AG04450 (cell line): Measurements from ENCODE around the gene LOC101059915.

ENCODE experiments used
- CTCF ChIA-PET: fragments of 300-600, 350-600 bp; formaldehyde crosslinking; extraction: SDS; loops from one replicate; lab custom pipeline; 2022; ENCODE audit warnings: antibody characterized with exemption, inconsistent platforms; lab: Charles Lee
- POLR2A ChIA-PET: fragments of 350-600 bp; formaldehyde crosslinking; extraction: SDS; loops from one replicate; lab custom pipeline; 2021; ENCODE audit warnings: antibody characterized with exemption, inconsistent platforms; lab: Yijun Ruan, JAX
- DNase-seq: peaks from one replicate; pipeline ENCODE4 v3.0.0-alpha.2; 2011; ENCODE audit warnings: low read depth, low spot score
- H3K27ac ChIP-seq: one replicate; pipeline ENCODE4 v1.5.1; 2012; ENCODE audit warnings: low read depth, low read length, control low read depth
- H3K27me3 ChIP-seq: one replicate; pipeline ENCODE4 v1.6.0; 2012; ENCODE audit warnings: low read length; ENCODE audit not compliant: control insufficient read depth, insufficient read depth
- H3K4me3 ChIP-seq: 2 replicates; pipeline ENCODE4 v1.5.1; 2011; ENCODE audit warnings: mild to moderate bottlenecking, low read depth, low read length, control low read depth
- H3K9me3 ChIP-seq: 2 replicates; pipeline ENCODE4 v1.5.1; 2012; ENCODE audit warnings: low read length; ENCODE audit not compliant: control insufficient read depth, insufficient read depth
- CTCF ChIP-seq: IDR thresholded peaks from 2 replicates; pipeline ENCODE4 v1.5.1; 2011; ENCODE audit warnings: low read depth, low read length, control low read depth, inconsistent platforms

Gene LOC101059915

GRCh38 chrX:71667328-71668247, at the start of gene LOC101059915:
LOC101059915 (plus strand) TSS chrX:71667546.
- no peak for TF ChIP-seq CTCF
- Histone ChIP-seq H3K27me3 (no peaks in the 10 kb centered on the region), H3K4me3 (no peak within 1 kb of the TSS), H3K9me3 (no peaks in the 10 kb centered on the region; the same call in 1 of the 2 replicates), H3K27ac (no peak within 1 kb of the TSS)
- POLR2A ChIA-PET, result no interaction called here
- no peak for DNase-seq
- CTCF ChIA-PET, result no interaction called here

- Histone ChIP-seq H3K27ac (no peak overlapping the region), H3K4me3 (no peak overlapping the region), H3K27me3 (no peaks in the 10 kb centered on the region), H3K9me3 (no peaks in the 10 kb centered on the region; the same call in 1 of the 2 replicates)
- POLR2A ChIA-PET, result no interaction called here
- TF ChIP-seq CTCF, result no peak
- no peak for DNase-seq
- CTCF ChIA-PET, result no interaction called here
Observed at GRCh38 chrX:71617742-71618141, 49.6 kb upstream of the LOC101059915 start.

- POLR2A ChIA-PET, result no interaction called here
- no peak within 1 kb of the TSS for H3K4me3 ChIP-seq
- no peak for TF ChIP-seq CTCF
- H3K9me3 ChIP-seq, result no peaks in the 10 kb centered on the region; the same call in 1 of the 2 replicates
- H3K27ac ChIP-seq, result no peak within 1 kb of the TSS
- no peak for DNase-seq
- H3K27me3 ChIP-seq, result no peaks in the 10 kb centered on the region
- CTCF ChIA-PET, result no interaction called here
Observed at GRCh38 chrX:71618303-71618721, 49.0 kb upstream of the LOC101059915 start, which contains the start of gene CXCR3. CXCR3 (minus strand) TSS chrX:71618511; CDS start chrX:71618449, 62 bp downstream.

DNA sequence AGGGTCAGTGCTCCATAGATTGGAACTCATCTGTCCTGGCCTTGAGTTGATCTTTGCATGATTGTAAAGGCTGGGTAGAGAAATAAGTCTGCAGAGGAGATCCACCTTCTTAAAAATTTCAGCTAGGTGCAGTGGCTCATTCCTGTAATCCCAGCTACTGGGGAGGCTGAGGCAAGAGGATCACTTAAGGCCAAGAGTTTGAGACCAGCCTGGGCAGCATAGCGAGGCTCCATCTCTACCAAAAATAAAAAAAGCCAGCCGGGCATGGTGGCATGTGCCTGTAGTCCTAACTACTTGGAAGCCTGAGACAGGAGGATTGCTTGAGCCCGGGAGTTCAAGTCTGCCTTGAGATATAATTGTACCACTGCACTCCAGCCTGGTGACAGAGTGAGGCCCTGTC, 48.6 kb upstream of the LOC101059915 start:
- TF ChIP-seq CTCF, result no peak
- Histone ChIP-seq H3K9me3 (no peaks in the 10 kb centered on the region; the same call in 1 of the 2 replicates), H3K27me3 (no peaks in the 10 kb centered on the region), H3K27ac (no peak overlapping the region), H3K4me3 (no peak overlapping the region)
- CTCF ChIA-PET, result no interaction called here
- DNase-seq, result no peak
- POLR2A ChIA-PET, result no interaction called here

DNA sequence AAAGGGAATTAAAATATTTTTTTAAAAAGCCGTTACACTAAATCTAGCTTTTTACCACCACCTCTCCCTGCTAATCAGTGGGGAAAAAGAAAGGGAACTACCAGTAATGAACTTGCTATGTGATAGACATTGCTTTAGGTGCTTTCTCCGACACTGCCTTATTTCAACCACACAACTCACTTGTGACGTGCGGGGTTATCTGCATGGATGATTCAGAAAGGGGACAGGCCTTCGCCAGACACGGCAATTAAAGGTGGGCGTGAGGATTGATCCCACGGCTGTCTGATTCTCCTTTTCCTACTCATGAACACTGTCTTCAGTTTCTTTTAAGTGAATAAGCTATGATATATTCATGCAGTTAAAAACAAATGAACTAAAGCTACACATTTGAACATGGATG, 48.2 kb upstream of the LOC101059915 start:
- Histone ChIP-seq H3K9me3 (no peaks in the 10 kb centered on the region; the same call in 1 of the 2 replicates), H3K27me3 (no peaks in the 10 kb centered on the region), H3K27ac (no peak overlapping the region), H3K4me3 (no peak overlapping the region)
- CTCF ChIA-PET, result no interaction called here
- DNase-seq, result no peak
- TF ChIP-seq CTCF, result no peak
- POLR2A ChIA-PET, result no interaction called here
